ENCODE data around the gene STUM.

Gene STUM

DNA sequence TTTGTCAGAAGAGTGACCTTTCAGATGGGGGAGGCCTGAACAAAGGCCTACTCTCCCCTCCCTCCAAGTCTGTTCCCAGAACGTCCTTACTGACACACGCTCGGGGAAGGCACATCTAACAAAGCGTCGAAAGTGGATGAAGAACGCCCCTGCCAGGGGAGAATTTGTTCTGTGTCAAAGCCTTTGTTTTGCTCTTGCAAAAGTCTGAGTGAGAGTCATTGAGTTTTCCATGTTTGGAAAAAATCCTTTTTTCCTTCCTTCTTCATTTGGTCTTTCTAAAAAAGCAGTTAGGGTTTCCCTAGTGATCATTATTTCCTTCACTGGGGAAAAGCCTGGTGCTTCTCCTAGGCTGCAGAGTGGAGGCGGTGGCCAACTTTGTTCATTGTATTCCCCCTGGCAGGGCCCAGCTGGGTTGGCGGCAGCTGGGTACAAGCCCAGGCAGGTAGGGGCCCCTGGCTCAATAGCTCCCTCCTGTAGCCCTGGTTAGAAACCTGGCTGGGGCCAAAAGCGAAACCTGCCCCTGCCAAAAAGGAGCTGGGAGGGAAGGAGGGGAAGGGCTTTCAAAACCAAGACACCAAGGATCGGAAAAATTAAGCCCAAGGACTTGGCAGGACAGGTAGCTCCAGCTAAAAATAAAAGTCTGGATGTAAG is 109.5 kb downstream of the STUM start:
- TF ChIP-seq, protein P1, sequence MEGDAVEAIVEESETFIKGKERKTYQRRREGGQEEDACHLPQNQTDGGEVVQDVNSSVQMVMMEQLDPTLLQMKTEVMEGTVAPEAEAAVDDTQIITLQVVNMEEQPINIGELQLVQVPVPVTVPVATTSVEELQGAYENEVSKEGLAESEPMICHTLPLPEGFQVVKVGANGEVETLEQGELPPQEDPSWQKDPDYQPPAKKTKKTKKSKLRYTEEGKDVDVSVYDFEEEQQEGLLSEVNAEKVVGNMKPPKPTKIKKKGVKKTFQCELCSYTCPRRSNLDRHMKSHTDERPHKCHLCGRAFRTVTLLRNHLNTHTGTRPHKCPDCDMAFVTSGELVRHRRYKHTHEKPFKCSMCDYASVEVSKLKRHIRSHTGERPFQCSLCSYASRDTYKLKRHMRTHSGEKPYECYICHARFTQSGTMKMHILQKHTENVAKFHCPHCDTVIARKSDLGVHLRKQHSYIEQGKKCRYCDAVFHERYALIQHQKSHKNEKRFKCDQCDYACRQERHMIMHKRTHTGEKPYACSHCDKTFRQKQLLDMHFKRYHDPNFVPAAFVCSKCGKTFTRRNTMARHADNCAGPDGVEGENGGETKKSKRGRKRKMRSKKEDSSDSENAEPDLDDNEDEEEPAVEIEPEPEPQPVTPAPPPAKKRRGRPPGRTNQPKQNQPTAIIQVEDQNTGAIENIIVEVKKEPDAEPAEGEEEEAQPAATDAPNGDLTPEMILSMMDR (IDR thresholded peaks at IDR 0.05; ENCODE audit: poor library complexity, severe bottlenecking) = no peak
- H3K27ac ChIP-seq (ENCODE audit: poor library complexity, severe bottlenecking) = peak overlapping the region; percentile 16
- H3K9me3 ChIP-seq (ENCODE audit: severe bottlenecking) = no peaks in the 10 kb centered on the region
- DNase-seq (ENCODE audit: low spot score) (no peak), ATAC-seq (ENCODE audit: low read depth) (no peak; the same call in 2 of the 3 replicates)
- H3K4me3 ChIP-seq (ENCODE audit: severe bottlenecking) = no peak overlapping the region
- peaks cover 22% of the 10 kb centered on the region for H3K4me1 ChIP-seq (ENCODE audit: insufficient read depth, poor library complexity, severe bottlenecking)
- no peaks in the 10 kb centered on the region for H3K27me3 ChIP-seq (ENCODE audit: insufficient read depth, poor library complexity, severe bottlenecking)
- H3K36me3 ChIP-seq (ENCODE audit: low read depth) = no peaks in the 10 kb centered on the region

DNA sequence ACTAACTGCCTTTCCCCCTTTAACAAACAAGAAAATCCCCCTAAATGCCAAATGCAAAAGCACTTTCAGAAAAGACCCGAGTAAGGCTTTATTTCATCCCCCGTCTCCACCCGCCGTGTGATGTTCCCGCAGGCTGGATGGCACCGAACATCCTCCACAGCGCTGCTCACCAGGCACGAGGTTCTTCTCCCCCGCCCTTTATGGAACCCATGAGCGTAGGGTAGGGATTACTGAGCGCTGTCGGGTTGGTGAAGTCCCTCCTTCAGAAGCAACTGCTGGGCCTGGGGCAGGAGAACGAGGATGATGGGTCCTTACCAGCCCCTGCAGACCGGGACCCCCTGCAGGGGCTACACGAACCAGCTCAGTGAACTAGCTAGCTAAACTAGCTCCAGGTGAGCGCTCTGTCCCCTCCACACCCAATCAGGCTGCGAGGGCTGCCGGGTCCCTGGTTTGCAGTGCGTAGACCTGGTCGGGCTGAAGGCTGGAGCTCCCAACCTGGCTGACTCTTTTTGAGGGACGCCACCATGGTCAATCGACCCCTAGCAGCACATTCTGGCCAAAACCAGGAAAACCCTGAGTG is 110.1 kb downstream of the STUM start:
- H3K4me3 ChIP-seq (ENCODE audit: severe bottlenecking) = no peak overlapping the region
- H3K9me3 ChIP-seq (ENCODE audit: severe bottlenecking) = no peaks in the 10 kb centered on the region
- H3K27ac ChIP-seq (ENCODE audit: poor library complexity, severe bottlenecking) = no peak overlapping the region
- TF ChIP-seq, protein P1 (IDR thresholded peaks at IDR 0.05; ENCODE audit: poor library complexity, severe bottlenecking) = no peak
- H3K27me3 ChIP-seq (ENCODE audit: insufficient read depth, poor library complexity, severe bottlenecking) = no peaks in the 10 kb centered on the region
- ATAC-seq (ENCODE audit: low read depth) (no peak), DNase-seq (ENCODE audit: low spot score) (no peak)
- peaks cover 24% of the 10 kb centered on the region for H3K4me1 ChIP-seq (ENCODE audit: insufficient read depth, poor library complexity, severe bottlenecking)
- no peaks in the 10 kb centered on the region for H3K36me3 ChIP-seq (ENCODE audit: low read depth)
